SIG-M5 treated with dmso at 0.1 percent for 504 hours (cell line): ENCODE measurements around the gene TCF3.
A peak's percentile ranks its signal among the peaks of the same experiment; 100 is the strongest.

Source experiments
- DNase-seq: peaks from one replicate; lab custom pipeline; 2025; ENCODE audit not compliant: unreplicated experiment; lab: John Stamatoyannopoulos, UW

Gene TCF3

DNA sequence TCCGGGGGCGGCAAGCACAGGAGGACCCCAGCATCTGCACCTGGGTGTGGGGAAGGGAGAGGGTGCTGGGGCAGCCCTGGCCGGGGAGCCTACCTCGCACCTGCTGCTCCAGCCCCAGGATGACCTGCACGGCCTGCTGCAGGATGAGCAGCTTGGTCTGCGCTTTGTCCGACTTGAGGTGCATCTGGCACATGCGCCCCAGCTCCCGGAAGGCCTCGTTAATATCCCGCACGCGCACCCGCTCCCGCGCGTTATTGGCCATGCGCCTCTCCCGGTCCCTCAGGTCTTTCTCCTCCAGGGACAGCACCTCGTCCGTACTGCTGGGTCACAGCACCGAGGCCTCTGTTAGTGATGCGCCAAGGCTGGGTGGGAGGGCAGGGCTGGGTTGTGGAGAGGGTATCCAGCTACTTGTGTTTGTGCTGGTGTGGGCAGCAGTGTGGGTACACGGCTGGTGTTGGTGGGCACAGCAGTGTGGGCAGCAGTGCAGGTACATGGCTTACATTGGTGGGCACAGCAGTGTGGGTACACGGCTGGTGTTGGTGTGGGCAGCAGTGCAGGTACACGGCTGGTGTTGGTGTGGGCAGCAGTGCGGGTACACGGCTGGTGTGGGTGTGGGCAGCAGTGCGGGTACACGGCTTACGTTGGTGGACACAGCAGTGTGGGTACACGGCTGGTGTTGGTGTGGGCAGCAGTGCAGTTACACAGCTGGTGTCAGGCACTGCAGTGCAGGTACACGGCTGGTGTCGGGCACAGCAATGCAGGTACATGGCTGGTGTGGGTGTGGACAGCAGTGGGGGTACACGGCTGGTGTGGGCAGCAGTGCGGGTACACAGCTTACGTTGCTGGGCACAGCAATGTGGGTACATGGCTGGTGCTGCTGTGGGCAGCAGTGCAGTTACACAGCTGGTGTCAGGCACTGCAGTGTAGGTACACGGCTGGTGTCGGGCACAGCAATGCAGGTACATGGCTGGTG lies 40.0 kb downstream of the TCF3 start:
- no peak for DNase-seq

DNA sequence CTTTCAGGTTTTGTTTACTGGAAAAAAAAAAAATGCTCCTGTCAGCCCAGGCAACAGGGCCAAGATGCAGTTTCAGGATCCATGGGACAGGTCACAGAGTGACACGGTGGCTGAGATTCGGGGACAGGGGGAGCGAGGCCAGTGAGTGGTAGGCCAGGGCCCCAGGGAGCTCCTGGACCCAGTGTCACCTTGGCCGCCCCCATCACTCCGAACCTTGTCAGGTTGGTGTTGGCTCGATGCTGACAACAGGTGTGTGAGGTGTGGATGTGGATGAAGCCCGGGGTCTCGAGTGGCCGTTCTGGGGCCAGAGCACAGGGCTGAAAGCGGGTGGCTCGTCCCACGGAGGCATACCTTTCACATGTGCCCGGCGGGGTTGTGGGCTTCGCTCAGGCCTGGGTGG lies 41.1 kb downstream of the TCF3 start:
- no peak for DNase-seq

- no peak for DNase-seq
Measured at GRCh38 chr19:1610579-1610978, 41.8 kb downstream of the TCF3 start.

GRCh38 chr19:1609680-1610474 lies 42.5 kb downstream of the TCF3 start:
- no peak for DNase-seq

DNA sequence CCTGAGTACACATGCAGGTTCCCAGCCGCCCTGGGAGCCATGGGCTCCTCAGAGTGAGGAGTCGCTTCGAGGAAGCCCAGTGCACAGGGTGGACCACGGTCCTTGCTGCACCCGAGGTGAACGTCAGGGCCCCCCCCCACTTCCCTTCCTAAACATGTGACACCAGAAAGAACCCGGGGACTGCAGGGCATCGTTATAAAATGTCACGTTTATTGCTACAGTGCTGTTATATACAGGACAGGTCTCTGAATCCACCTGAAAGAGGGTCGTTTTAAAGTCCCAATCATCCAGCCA lies 43.4 kb downstream of the TCF3 start:
- no peak for DNase-seq

DNA sequence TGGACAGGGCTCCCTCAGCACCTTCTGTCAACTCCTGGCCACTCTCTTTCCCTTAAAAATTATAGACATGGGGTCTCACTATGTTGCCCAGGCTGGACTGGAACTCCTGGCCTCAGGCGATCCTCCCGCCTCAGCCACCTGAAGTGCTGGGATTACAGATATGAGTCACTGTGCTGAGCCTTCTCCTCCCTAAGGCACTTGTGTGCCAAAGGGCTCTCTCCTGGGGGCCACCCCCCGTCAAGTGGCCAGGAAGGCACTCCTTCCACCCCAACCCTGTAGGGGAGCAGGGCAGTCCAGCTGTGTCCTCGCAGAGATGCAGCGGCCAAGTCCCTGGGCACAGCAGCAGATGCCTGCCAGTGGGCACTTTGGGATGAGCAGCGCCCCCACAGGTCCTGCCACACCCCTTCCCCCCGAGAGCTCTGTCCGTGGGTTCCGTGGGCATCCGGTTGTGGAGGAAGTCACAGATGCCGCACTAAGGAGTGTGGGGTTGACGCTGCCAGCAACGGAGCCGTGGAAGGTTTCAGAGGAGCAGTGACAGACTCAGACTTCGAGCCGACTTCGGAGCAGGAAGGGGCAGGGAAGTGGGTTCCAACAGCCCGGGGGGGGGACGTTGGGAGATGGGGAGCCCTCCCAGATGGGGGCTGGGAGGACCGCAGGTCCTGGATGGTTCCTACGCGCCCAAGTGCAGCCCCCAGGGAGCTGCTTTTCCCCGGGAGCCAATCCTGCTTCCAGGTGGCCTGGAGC lies 43.9 kb downstream of the TCF3 start:
- no peak for DNase-seq

DNA sequence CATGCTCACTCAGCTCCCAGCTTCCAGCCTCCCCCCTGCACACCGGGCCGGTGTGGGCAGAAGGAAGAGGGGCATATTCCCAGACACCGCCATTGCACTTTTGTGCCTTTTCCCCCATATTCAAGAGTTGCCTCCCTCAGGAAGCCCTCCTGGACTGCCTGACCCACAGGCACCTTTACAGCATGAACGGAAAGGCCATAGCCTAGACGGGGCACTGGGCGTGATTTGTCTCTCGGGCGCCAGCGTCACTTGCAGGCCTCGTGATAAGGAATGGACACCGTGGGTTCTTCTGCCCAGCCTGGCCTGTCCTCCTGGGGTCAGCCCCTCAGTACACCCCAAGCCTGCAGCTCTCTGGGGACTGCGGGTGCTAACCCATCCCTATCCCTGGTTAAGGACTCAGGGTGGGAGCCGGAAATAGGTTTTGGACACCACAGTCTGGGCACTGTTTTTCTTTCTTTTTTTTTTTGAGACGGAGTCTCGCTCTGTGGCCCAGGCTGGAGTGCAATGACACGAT lies 46.2 kb downstream of the TCF3 start:
- DNase-seq, result no peak

DNA sequence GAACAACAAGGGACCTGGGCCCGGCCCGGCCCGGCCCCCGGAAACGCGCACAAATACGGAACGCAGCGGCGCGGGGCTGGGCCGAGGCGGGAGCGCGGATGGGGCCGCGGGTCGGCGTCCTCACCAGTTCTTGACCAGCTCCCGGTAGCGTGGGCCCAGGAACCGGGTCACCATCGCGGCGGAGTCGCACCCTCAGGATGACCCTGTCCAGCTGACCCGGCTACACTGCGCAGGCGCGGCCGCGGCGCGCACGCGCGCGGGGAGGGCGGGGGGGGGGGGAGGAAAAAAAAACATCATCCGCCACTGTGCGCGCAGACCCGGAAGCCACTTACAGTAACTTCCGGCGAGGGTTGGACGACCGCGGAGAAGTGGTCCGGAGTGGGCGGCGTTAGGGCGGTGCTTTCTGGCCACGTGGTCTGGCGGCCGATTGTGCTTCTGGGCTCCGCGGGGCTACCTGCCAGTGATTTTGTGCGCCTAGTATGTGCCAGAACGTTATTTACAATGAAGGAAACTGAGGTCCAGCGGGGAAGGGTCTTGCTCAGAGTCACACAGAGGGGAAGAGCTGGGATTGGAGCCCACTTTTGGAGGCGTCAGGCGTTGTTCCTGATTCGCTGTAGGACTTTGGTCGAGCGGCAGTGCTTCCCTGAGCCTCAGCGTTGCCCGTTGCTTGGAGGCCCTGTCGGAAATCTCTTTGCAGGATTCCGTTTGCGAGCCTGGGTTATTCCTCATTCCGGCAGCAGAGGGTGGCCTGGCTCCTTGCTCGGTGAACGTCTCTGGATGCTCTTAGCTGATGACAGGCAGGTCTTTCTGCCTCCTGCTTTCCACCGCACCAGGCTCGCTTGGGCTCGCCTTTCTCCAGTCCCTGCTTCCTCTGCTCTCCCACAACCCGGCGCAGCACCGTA lies 46.9 kb downstream of the TCF3 start, which contains the start of gene UQCR11:
TSS of gene UQCR11 (minus strand) at position 227 of the 902 bp plus-strand sequence. CDS start at position 174, 53 bp downstream.
- DNase-seq, result peak; percentile 91

- DNase-seq, result no peak
Measured at GRCh38 chr19:1602091-1602707, 50.2 kb downstream of the TCF3 start.

GRCh38 chr19:1601613-1602064 lies 50.8 kb downstream of the TCF3 start:
- no peak for DNase-seq

DNA sequence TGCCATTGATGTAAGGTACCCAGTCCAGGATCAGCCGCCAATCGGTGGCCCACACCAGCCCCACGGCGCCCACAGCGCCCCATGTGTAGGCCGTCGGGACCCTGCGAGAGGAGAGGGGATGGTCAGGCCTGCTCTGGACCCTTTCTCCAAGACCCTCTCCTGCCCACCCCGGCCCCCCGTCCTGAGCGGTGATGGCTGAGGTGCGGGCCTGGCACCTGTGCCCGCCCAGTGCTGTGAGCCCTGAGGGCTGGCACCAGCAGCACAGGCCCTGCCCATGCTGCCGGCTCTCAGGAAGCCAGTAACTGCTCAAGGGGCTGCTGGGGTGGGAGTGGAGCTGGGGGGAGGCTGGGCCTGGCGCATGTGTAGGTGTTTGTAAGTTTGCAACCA lies 53.0 kb downstream of the TCF3 start:
- no peak for DNase-seq

DNA sequence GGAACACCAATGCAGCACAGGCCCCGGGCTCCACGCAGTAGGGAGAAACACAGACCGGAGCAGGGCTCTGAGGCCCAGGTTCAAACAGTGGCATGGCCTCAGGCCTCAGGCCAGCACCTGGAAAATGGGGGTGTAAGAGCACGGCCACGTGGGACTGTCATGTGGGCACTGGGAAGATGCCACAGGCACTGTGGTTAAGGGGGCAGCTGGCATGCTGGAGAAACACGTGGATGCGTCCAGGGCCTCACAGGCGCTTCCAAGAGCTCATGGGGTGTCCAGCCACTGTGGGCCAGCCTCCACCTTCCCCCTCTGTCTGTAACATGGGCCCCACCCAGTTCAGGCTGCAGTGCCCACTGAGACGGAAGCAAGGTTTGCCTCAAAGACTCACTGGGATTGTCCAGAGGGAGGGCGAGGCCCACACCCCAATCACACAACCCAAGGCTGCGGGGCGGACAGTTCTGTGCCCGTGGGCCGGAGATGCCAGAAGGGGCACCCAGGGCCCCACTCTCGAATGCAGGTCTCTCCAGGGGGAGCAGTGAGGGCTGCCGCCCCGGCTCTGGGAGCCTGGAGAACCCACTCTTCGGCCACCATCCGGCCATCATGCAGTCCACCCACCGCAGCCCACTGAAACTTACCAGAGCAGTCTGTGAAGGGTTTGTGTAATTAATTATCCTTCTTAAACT lies 53.5 kb downstream of the TCF3 start:
- DNase-seq, result no peak

GRCh38 chr19:1593501-1593772 lies 59.0 kb downstream of the TCF3 start:
- no peak for DNase-seq

DNA sequence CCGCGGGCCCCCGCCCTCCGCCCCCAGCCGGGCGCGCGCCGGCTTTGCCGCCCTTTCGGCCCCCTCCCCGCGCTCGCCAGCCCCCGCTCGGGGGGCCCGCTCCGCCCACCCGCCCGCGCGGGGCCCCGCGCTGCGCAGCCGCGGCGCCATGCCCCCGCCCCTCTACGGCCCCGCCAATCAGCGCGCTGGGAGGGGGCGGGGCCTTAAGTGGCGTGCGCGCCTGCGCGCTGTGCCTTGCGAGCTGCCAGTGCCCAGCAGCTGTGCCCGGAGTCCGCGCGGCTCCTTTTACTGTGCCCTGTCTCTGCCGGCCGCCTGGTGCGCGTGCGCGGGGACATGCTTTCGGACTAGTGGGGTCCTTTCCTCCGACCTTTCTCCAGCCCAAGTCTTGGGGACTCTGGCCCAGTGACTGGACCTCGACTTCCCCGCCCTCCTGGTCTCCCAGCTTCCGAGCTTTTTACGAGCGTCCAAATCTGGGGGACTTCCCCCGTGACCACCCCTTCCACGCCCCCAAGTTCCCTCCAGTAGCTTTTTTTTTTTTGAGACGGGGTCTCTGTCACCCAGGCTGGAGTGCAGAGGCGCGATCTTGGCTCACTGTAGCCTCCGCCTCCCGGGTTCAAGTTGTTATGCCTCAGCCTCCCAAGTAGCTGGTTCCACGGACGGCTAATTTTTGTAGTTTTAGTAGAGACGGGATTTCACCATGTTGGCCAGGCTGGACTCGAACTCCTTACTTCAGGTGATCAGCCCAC lies 59.5 kb downstream of the TCF3 start, which contains the start of gene MBD3:
TSS of gene MBD3 (minus strand) at position 111 of the 746 bp plus-strand sequence. CDS start 234 bp downstream, outside the sequence.
- peak; percentile 82 for DNase-seq

GRCh38 chr19:1592024-1592754 lies 60.2 kb downstream of the TCF3 start:
- DNase-seq, result peak; percentile 65

DNA sequence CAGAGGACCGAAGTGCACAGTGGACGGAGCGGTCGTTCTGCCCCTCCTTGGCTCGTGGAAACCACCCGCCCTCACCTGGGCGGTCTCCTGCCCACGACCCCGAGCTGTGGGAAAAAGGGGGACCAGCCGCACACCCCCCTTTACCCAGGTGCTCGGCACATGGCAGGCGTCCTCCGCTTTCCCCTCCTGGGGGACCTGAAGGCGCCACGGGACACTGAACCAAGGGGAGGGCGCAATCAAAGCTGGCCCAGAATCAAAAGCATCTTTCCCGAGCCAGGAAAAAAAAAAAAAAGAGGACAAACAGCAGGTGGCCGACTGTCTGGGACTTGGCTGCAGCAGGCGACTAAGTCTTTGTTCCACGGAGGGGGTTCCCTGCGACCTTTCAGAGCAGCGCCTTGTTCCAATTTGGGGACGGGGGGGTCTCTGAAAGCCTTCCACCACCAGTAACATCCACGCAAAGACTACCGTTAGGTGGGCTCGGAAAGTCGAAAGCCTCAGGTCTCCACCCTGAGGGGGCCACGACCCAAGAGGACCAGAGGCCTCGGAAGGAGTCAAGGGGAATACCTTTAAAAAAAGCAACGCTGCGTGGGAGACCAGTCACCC lies 60.9 kb downstream of the TCF3 start:
- no peak for DNase-seq

GRCh38 chr19:1590641-1591397 lies 61.6 kb downstream of the TCF3 start:
- DNase-seq, result peak; percentile 18
